ENCODE results near the gene SNTG2.

The SNTG2 gene

DNA sequence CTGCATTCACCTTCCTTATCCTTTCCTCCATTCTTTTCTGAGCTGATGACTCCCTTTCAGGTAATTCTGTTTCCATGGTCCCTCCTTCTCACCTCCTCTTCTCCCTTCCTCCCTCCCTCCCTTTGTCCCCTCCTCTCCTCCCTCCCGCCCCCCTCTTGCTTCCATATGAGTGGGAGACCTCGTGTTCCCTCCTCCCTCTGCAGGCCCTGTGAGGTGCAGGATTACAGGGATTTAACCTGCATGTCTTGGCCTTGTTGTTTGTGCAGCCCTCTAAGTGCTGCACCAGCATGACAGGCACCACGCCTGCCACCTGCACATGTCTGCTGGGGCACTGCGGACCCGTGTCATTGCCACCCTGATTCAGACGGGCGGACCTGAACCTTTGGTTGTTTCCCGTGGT is 103.1 kb downstream of the SNTG2 start:
- no peaks in the 10 kb centered on the region for H3K36me3 Mint-ChIP-seq (ENCODE audit: low read depth)
- H3K9me3 Mint-ChIP-seq, result peaks cover 11% of the 10 kb centered on the region
- H3K27ac Mint-ChIP-seq, result no peak overlapping the region
- H3K4me1 Mint-ChIP-seq, result peaks cover 25% of the 10 kb centered on the region
- H3K27me3 Mint-ChIP-seq (ENCODE audit: low read depth), result peaks cover 10% of the 10 kb centered on the region
- TF ChIP-seq, protein P1, sequence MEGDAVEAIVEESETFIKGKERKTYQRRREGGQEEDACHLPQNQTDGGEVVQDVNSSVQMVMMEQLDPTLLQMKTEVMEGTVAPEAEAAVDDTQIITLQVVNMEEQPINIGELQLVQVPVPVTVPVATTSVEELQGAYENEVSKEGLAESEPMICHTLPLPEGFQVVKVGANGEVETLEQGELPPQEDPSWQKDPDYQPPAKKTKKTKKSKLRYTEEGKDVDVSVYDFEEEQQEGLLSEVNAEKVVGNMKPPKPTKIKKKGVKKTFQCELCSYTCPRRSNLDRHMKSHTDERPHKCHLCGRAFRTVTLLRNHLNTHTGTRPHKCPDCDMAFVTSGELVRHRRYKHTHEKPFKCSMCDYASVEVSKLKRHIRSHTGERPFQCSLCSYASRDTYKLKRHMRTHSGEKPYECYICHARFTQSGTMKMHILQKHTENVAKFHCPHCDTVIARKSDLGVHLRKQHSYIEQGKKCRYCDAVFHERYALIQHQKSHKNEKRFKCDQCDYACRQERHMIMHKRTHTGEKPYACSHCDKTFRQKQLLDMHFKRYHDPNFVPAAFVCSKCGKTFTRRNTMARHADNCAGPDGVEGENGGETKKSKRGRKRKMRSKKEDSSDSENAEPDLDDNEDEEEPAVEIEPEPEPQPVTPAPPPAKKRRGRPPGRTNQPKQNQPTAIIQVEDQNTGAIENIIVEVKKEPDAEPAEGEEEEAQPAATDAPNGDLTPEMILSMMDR (IDR thresholded peaks at IDR 0.05; ENCODE audit: unreplicated experiment in 3 of 3), result no peak
- no peak overlapping the region for H3K4me3 Mint-ChIP-seq

- H3K27me3 Mint-ChIP-seq (ENCODE audit: low read depth), result peaks cover 10% of the 10 kb centered on the region
- no peak overlapping the region for H3K4me3 Mint-ChIP-seq
- H3K9me3 Mint-ChIP-seq, result peaks cover 5% of the 10 kb centered on the region
- H3K36me3 Mint-ChIP-seq (ENCODE audit: low read depth), result no peaks in the 10 kb centered on the region
- H3K27ac Mint-ChIP-seq, result no peak overlapping the region
- peaks cover 25% of the 10 kb centered on the region for H3K4me1 Mint-ChIP-seq
- TF ChIP-seq, protein P1 (IDR thresholded peaks at IDR 0.05; ENCODE audit: unreplicated experiment in 3 of 3), result no peak
Observed at GRCh38 chr2:1054399-1054798, 103.8 kb downstream of the SNTG2 start.

DNA sequence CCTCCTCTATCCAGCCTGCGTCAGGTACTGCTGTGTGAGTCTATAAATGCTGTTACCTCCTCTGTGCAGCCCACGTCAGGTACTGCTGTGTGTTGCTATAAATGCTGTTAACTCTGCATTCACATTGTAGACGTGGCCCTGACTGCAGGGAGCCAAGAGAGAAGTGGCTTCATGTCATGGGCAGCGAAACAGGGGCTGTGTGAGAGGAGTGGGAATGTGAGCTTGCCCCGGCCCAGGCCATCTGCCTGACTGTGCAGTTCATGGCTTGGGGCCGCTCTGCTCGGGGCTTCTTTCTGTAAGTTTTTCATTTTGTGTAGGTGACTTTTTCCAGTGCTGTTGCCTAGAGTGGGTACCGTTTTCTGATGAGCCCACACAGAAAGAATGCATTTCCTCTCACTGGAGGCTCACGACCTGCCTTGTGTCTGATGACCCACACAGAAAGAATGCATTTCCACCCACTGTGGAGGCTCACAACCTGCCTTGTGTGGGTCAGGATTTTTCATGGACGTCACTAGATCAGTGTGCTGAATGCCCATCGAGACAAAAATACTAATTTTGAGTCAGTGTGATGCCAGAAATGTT is 104.5 kb downstream of the SNTG2 start:
- Mint-ChIP-seq H3K4me1 (peaks cover 25% of the 10 kb centered on the region), H3K27ac (no peak overlapping the region), H3K4me3 (no peak overlapping the region), H3K36me3 (ENCODE audit: low read depth) (no peaks in the 10 kb centered on the region), H3K9me3 (no peaks in the 10 kb centered on the region), H3K27me3 (ENCODE audit: low read depth) (peaks cover 10% of the 10 kb centered on the region)
- TF ChIP-seq, protein P1 (IDR thresholded peaks at IDR 0.05; ENCODE audit: unreplicated experiment in 3 of 3), result no peak

- H3K27ac Mint-ChIP-seq, result no peak overlapping the region
- no peaks in the 10 kb centered on the region for H3K4me1 Mint-ChIP-seq
- H3K4me3 Mint-ChIP-seq, result no peak overlapping the region
- TF ChIP-seq, protein P1 (IDR thresholded peaks at IDR 0.05; ENCODE audit: unreplicated experiment in 3 of 3), result no peak
- no peaks in the 10 kb centered on the region for H3K9me3 Mint-ChIP-seq
- no peaks in the 10 kb centered on the region for H3K36me3 Mint-ChIP-seq (ENCODE audit: low read depth)
- H3K27me3 Mint-ChIP-seq (ENCODE audit: low read depth), result peaks cover 4% of the 10 kb centered on the region
Observed at GRCh38 chr2:1060372-1060771, 109.7 kb downstream of the SNTG2 start.

DNA sequence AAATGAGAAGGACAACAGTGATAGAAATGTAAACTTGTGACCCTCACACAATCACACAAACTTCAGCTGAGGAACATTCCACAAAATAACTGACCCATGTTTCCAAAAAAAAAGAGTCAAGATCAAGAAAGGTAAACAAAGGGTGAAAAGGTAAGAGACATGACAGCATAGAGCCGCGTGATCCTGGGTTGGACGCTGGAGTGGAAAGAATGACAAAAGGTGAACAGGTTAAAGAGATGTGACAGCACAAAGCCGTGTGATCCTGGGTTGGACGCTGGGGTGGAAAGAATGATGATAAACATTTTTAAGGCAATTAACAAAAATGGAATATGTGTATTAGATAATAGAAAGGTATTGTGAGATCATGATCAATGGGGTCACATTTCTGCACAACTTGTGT is 110.3 kb downstream of the SNTG2 start:
- H3K4me1 Mint-ChIP-seq, result no peaks in the 10 kb centered on the region
- H3K4me3 Mint-ChIP-seq, result no peak overlapping the region
- no peaks in the 10 kb centered on the region for H3K27me3 Mint-ChIP-seq (ENCODE audit: low read depth)
- no peaks in the 10 kb centered on the region for H3K36me3 Mint-ChIP-seq (ENCODE audit: low read depth)
- no peak overlapping the region for H3K27ac Mint-ChIP-seq
- no peaks in the 10 kb centered on the region for H3K9me3 Mint-ChIP-seq
- TF ChIP-seq, protein P1 (IDR thresholded peaks at IDR 0.05; ENCODE audit: unreplicated experiment in 3 of 3), result no peak

- Mint-ChIP-seq H3K27ac (no peak overlapping the region), H3K4me3 (no peak overlapping the region), H3K9me3 (peaks cover 7% of the 10 kb centered on the region), H3K27me3 (ENCODE audit: low read depth) (no peaks in the 10 kb centered on the region), H3K36me3 (ENCODE audit: low read depth) (no peaks in the 10 kb centered on the region), H3K4me1 (no peaks in the 10 kb centered on the region)
- TF ChIP-seq, protein P1 (IDR thresholded peaks at IDR 0.05; ENCODE audit: unreplicated experiment in 3 of 3), result no peak
Observed at GRCh38 chr2:1068241-1068640, 117.6 kb downstream of the SNTG2 start.

All from nephron (organoid).